HL-60 (cell line): ENCODE results near the gene CATSPER4.
A peak's percentile ranks its signal among the peaks of the same experiment; 100 is the strongest.

Experiments
- DNase-seq, 2 experiments: peaks; one replicate each; pipeline ENCODE4 v3.0.0-alpha.2; 2010 to 2020; ENCODE audit warnings: low read depth in 1 of 2, low spot score in 1 of 2
- H3K27ac ChIP-seq: fragments of 250-450 bp; sonication (Bioruptor Pico); replicated peaks from 2 replicates; pipeline ENCODE4 v1.5.1; 2020; ENCODE audit warnings: mild to moderate bottlenecking, moderate library complexity
- H3K27me3 ChIP-seq: fragments of 250-450 bp; sonication (Bioruptor Pico); 2 replicates; pipeline ENCODE4 v1.5.1; 2021; ENCODE audit warnings: mild to moderate bottlenecking, moderate library complexity; ENCODE audit not compliant: insufficient read depth, poor library complexity, severe bottlenecking
- H3K4me3 ChIP-seq: replicated peaks from 2 replicates; pipeline ENCODE4 v1.5.1; 2011; ENCODE audit warnings: mild to moderate bottlenecking, control low read depth, low read length; ENCODE audit not compliant: insufficient read depth
- CTCF ChIP-seq: IDR thresholded peaks from one replicate; pipeline ENCODE4 v1.5.1; 2011; ENCODE audit warnings: low read length, control low read depth, inconsistent platforms; ENCODE audit not compliant: insufficient read depth
- GABPA ChIP-seq: IDR thresholded peaks from 2 replicates; pipeline ENCODE4 v1.6.1; 2012; ENCODE audit warnings: low read depth
- POLR2AphosphoS5 ChIP-seq: IDR thresholded peaks from 2 replicates; pipeline ENCODE4 v1.6.1; 2012; ENCODE audit warnings: low read depth
- REST ChIP-seq: IDR thresholded peaks from 2 replicates; pipeline ENCODE4 v1.6.1; 2012; ENCODE audit warnings: low read depth; ENCODE audit not compliant: insufficient replicate concordance
- SPI1 ChIP-seq: IDR thresholded peaks from 2 replicates; pipeline ENCODE4 v1.6.1; 2012; ENCODE audit warnings: low read depth, mild to moderate bottlenecking, borderline replicate concordance

Gene CATSPER4

GRCh38 chr1:26171084-26172072 is 19.0 kb upstream of the CATSPER4 start, which contains the start of gene ZNF593OS:
Gene ZNF593OS (minus strand): TSS chr1:26171832. CDS start chr1:26171661, 171 bp downstream.
- Histone ChIP-seq H3K4me3 (peak within 1 kb of the TSS; percentile 96), H3K27ac (no peak within 1 kb of the TSS; the same call in 1 of the 2 replicates), H3K27me3 (no peaks in the 10 kb centered on the region)
- DNase-seq = no peak
- no peak for TF ChIP-seq SPI1
- no peak for TF ChIP-seq CTCF
- TF ChIP-seq GABPA = no peak
- no peak for TF ChIP-seq REST
- TF ChIP-seq POLR2AphosphoS5 = no peak

- no peak for DNase-seq
- TF ChIP-seq SPI1 (no peak), REST (no peak), CTCF (no peak), GABPA (no peak), POLR2AphosphoS5 (no peak)
These were observed 15.1 kb upstream of the CATSPER4 start for GRCh38 chr1:26175346-26175745.

GRCh38 chr1:26177182-26177684 is 13.2 kb upstream of the CATSPER4 start, which contains the start of gene CNKSR1:
Gene CNKSR1 (plus strand): TSS chr1:26177491. CDS start chr1:26177548, 57 bp downstream.
- Histone ChIP-seq H3K27ac (no peak within 1 kb of the TSS), H3K27me3 (no peaks in the 10 kb centered on the region), H3K4me3 (no peak within 1 kb of the TSS)
- TF ChIP-seq POLR2AphosphoS5 (no peak), REST (no peak), CTCF (no peak)
- no peak for DNase-seq

More at GRCh38 chr1:26175346-26175745, 15.1 kb upstream of the CATSPER4 start:
- H3K27ac ChIP-seq = no peak overlapping the region
- H3K4me3 ChIP-seq = no peak overlapping the region
- H3K27me3 ChIP-seq = no peaks in the 10 kb centered on the region
